ENCODE results near the gene NUP133. TPM values are rescaled to one million over a fixed set of nuclear protein-coding genes. Genes with fewer than 3 reads are reported as not detected.
"Not testable (repeated sequence)": the region's sequence is repeated elsewhere in the genome, so short reads cannot be mapped to it uniquely, and the experiment has no call there.

The NUP133 gene
- total and polyA plus RNA-seq, 10 of the 15 experiments (the other 5 are each of a cell fraction or from before 2014, with no cell fraction given) = 10.9 to 45.4 (median 29.2) TPM

GRCh38 chr1:229511201-229511600, 3.1 kb upstream of the NUP133 start:
- BruUV-seq (replicated peaks); POLR2A ChIA-PET; H2AFZ ChIP-seq (ENCODE audit: control insufficient read depth, low read depth, low read length); H3K27me3 ChIP-seq (replicated peaks in 1 of 2; ENCODE audit: control insufficient read depth in 2 of 2, insufficient read depth in 2 of 2, low read length in 1 of 2); H3K4me2 ChIP-seq (ENCODE audit: control insufficient read depth, insufficient read depth); H3K36me3 ChIP-seq (ENCODE audit: control insufficient read depth in 2 of 2, insufficient read depth in 2 of 2, low read length in 1 of 2); H3K4me3 ChIP-seq; RAD21 ChIA-PET (ENCODE audit: unreplicated experiment); H3K4me1 ChIP-seq (ENCODE audit: control insufficient read depth, insufficient read depth, low read length); H3K9ac ChIP-seq (ENCODE audit: control insufficient read depth, insufficient read depth, low read length); DNase-seq (ENCODE audit: low read depth, low spot score); H4K20me1 ChIP-seq (ENCODE audit: control insufficient read depth, insufficient read depth); SMC1A ChIA-PET (ENCODE audit: uncharacterized antibody, unreplicated experiment); ATAC-seq; FAIRE-seq; H3K27ac ChIP-seq (ENCODE audit: control insufficient read depth, insufficient read depth); in situ Hi-C loops (cut with MboI); H3K9me3 ChIP-seq (replicated peaks; ENCODE audit: control insufficient read depth, insufficient read depth, low read length); intact Hi-C loops (cut with micrococcal nuclease; ENCODE audit: unreplicated experiment): not testable (repeated sequence)
- peaks cover 19% of the 10 kb centered on the region for H3K79me2 ChIP-seq (ENCODE audit: control insufficient read depth, insufficient read depth, low read length)
- CTCF ChIA-PET = interaction anchor here (0.6 to 1.0 kb wide), 2 partner anchors 255 to 1363 kb away, joined by 3 read pairs; no protein-coding TSS in a partner anchor
- 3% methylated on average over 2 of the region's 2 CpGs for WGBS (ENCODE audit: insufficient coverage, insufficient replicate concordance, low lambda C conversion rate, missing lambda C conversion rate)

- intact Hi-C loops (cut with micrococcal nuclease; ENCODE audit: unreplicated experiment) = no loop called here
- Histone ChIP-seq H3K27me3 (replicated peaks in 1 of 2; ENCODE audit: control insufficient read depth in 2 of 2, insufficient read depth in 2 of 2, low read length in 1 of 2) (no peaks in the 10 kb centered on the region), H3K79me2 (ENCODE audit: control insufficient read depth, insufficient read depth, low read length) (peaks cover 22% of the 10 kb centered on the region), H3K4me3 (no peak overlapping the region), H3K9ac (ENCODE audit: control insufficient read depth, insufficient read depth, low read length) (no peak overlapping the region), H4K20me1 (ENCODE audit: control insufficient read depth, insufficient read depth) (no peaks in the 10 kb centered on the region), H3K9me3 (replicated peaks; ENCODE audit: control insufficient read depth, insufficient read depth, low read length) (no peaks in the 10 kb centered on the region), H3K4me1 (ENCODE audit: control insufficient read depth, insufficient read depth, low read length) (peaks cover 9% of the 10 kb centered on the region), H3K36me3 (ENCODE audit: control insufficient read depth in 2 of 2, insufficient read depth in 2 of 2, low read length in 1 of 2) (no peaks in the 10 kb centered on the region; a peak in 1 of 4 replicates), H2AFZ (ENCODE audit: control insufficient read depth, low read depth, low read length) (peak overlapping the region; percentile 23; the same call in 1 of the 2 replicates), H3K4me2 (ENCODE audit: control insufficient read depth, insufficient read depth) (no peak overlapping the region; the same call in 1 of the 2 replicates), H3K27ac (ENCODE audit: control insufficient read depth, insufficient read depth) (no peak overlapping the region)
- TF ChIP-seq WRNIP1 (IDR thresholded peaks at IDR 0.05; ENCODE audit: borderline replicate concordance, low read depth, low read length) (no peak), SREBF2 (IDR thresholded peaks at IDR 0.05; ENCODE audit: low read length) (no peak), ETV6 (conservative IDR thresholded peaks at IDR 0.05 in 1 of 2, IDR thresholded peaks at IDR 0.05 in 1 of 2; ENCODE audit: borderline replicate concordance in 1 of 2, low read depth in 1 of 2) (no peak), RAD51 (IDR thresholded peaks at IDR 0.05) (no peak), FOXM1 (IDR thresholded peaks at IDR 0.05; ENCODE audit: low read depth, low read length) (no peak), TCF3 (IDR thresholded peaks at IDR 0.05; ENCODE audit: borderline replicate concordance, insufficient read depth, low read depth, low read length) (no peak), PAX8 (IDR thresholded peaks at IDR 0.05) (no peak), RAD21 (IDR thresholded peaks at IDR 0.05; ENCODE audit: insufficient read depth, low read depth, low read length) (no peak), MAX (IDR thresholded peaks at IDR 0.05; ENCODE audit: low read depth, low read length) (no peak), EGR1 (IDR thresholded peaks at IDR 0.05; ENCODE audit: borderline replicate concordance in 1 of 2, low read depth in 2 of 2, low read length in 2 of 2) (no peak)
- BruUV-seq (replicated peaks) = no TSS peak
- ATAC-seq (no peak), FAIRE-seq (no peak), DNase-seq (ENCODE audit: low read depth, low spot score) (no peak)
- 20% methylated on average over 2 of the region's 2 CpGs for WGBS (ENCODE audit: insufficient coverage, insufficient replicate concordance, low lambda C conversion rate, missing lambda C conversion rate)
- SMC1A ChIA-PET (ENCODE audit: uncharacterized antibody, unreplicated experiment) = interaction anchor here (0.6 to 1.8 kb wide), 4 partner anchors 11 to 41 kb away, joined by 3 to 7 read pairs (median 4); no protein-coding TSS in a partner anchor
- in situ Hi-C loops (cut with MboI) = no loop called here
- RAD21 ChIA-PET (ENCODE audit: unreplicated experiment) = interaction anchor here (1.3 to 1.8 kb wide), 4 partner anchors 49 to 251 kb away, joined by 4 to 9 read pairs (median 5); partner anchors contain the start of gene ABCB10
- POLR2A ChIA-PET = interaction anchor here (1.1 kb wide), 1 partner anchor 28 kb away, joined by 3 read pairs; no protein-coding TSS in a partner anchor
- CTCF ChIA-PET = interaction anchor here (2.0 to 3.8 kb wide), 4 partner anchors 9 to 251 kb away, joined by 6 to 21 read pairs (median 7); partner anchors contain the start of gene ABCB10
Measured at GRCh38 chr1:229509576-229509975, 1.4 kb upstream of the NUP133 start.
